A549 (cell line): ENCODE data around the gene TCF4.

Source experiments
- ESRRA ChIP-seq: fragments of 150-350 bp; IDR thresholded peaks from 2 replicates; pipeline ENCODE4 v1.6.1; 2014; ENCODE audit warnings: mild to moderate bottlenecking, low read length, borderline replicate concordance
- GATA3 ChIP-seq: IDR thresholded peaks from 2 replicates; pipeline ENCODE4 v1.6.1; 2012; ENCODE audit warnings: borderline replicate concordance
- MYC ChIP-seq: IDR thresholded peaks from 2 replicates; pipeline ENCODE4 v1.6.1; 2012; ENCODE audit warnings: mild to moderate bottlenecking, inconsistent platforms, low read length, improper control_type of control experiment, borderline replicate concordance
- NFE2L2 ChIP-seq: fragments of 150-350 bp; conservative IDR thresholded peaks from 2 replicates; pipeline ENCODE4 v1.6.1; 2014; ENCODE audit warnings: low read length
- POLR2AphosphoS2 ChIP-seq: conservative IDR thresholded peaks from 2 replicates; pipeline ENCODE4 v1.6.1; 2012; ENCODE audit warnings: low read length, improper control_type of control experiment, inconsistent platforms
- TP53 ChIP-seq: fragments of 250-450 bp; sonication (Bioruptor Pico); IDR thresholded peaks from 2 replicates; pipeline ENCODE4 v1.5.0; 2021; ENCODE audit warnings: mild to moderate bottlenecking, moderate library complexity
- TF ChIP-seq, protein P1 (sequence below): fragments of >200 bp; sonication (Bioruptor Twin); formaldehyde crosslinking; IDR thresholded peaks from 3 replicates; pipeline ENCODE4 v1.5.1; 2016
- TF ChIP-seq, protein P2 (sequence below): fragments of 150-350 bp; IDR thresholded peaks from 2 replicates; pipeline ENCODE4 v1.6.1; 2014; ENCODE audit warnings: low read depth, mild to moderate bottlenecking, low read length
- TF ChIP-seq, protein P3 (sequence below): fragments of 200-600 bp; sonication (generic); IDR thresholded peaks from 2 replicates; pipeline ENCODE4 v1.6.1; 2016; ENCODE audit warnings: antibody characterized with exemption, mild to moderate bottlenecking, moderate library complexity

DNA sequence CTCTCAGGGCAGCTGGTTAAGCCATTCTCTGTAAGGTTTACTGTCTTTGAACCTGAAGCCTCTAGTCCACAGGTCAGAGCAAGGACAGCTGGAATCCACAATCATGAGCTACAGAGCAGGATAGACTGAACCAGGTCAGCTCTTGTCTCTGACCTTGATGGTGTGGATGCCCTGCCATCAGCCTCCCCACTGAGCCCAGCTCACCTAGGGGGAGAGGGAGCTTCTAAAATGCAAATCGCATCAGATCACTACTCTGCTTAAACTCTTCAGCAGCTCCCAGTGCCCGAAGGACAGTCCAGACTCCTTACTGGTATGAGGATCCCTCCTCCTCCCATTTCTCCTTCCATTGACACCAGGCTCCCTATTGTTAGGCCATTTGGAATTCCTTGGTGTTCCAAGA lies 373.5 kb downstream of the TCF4 start:
- TF ChIP-seq TP53 (CRISPR knock-in tag) = no peak
- TF ChIP-seq, protein P1, sequence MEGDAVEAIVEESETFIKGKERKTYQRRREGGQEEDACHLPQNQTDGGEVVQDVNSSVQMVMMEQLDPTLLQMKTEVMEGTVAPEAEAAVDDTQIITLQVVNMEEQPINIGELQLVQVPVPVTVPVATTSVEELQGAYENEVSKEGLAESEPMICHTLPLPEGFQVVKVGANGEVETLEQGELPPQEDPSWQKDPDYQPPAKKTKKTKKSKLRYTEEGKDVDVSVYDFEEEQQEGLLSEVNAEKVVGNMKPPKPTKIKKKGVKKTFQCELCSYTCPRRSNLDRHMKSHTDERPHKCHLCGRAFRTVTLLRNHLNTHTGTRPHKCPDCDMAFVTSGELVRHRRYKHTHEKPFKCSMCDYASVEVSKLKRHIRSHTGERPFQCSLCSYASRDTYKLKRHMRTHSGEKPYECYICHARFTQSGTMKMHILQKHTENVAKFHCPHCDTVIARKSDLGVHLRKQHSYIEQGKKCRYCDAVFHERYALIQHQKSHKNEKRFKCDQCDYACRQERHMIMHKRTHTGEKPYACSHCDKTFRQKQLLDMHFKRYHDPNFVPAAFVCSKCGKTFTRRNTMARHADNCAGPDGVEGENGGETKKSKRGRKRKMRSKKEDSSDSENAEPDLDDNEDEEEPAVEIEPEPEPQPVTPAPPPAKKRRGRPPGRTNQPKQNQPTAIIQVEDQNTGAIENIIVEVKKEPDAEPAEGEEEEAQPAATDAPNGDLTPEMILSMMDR = no peak
- TF ChIP-seq, protein P2, sequence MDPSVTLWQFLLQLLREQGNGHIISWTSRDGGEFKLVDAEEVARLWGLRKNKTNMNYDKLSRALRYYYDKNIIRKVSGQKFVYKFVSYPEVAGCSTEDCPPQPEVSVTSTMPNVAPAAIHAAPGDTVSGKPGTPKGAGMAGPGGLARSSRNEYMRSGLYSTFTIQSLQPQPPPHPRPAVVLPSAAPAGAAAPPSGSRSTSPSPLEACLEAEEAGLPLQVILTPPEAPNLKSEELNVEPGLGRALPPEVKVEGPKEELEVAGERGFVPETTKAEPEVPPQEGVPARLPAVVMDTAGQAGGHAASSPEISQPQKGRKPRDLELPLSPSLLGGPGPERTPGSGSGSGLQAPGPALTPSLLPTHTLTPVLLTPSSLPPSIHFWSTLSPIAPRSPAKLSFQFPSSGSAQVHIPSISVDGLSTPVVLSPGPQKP = no peak
- TF ChIP-seq ESRRA = no peak
- TF ChIP-seq POLR2AphosphoS2 = no peak
- TF ChIP-seq, protein P3, sequence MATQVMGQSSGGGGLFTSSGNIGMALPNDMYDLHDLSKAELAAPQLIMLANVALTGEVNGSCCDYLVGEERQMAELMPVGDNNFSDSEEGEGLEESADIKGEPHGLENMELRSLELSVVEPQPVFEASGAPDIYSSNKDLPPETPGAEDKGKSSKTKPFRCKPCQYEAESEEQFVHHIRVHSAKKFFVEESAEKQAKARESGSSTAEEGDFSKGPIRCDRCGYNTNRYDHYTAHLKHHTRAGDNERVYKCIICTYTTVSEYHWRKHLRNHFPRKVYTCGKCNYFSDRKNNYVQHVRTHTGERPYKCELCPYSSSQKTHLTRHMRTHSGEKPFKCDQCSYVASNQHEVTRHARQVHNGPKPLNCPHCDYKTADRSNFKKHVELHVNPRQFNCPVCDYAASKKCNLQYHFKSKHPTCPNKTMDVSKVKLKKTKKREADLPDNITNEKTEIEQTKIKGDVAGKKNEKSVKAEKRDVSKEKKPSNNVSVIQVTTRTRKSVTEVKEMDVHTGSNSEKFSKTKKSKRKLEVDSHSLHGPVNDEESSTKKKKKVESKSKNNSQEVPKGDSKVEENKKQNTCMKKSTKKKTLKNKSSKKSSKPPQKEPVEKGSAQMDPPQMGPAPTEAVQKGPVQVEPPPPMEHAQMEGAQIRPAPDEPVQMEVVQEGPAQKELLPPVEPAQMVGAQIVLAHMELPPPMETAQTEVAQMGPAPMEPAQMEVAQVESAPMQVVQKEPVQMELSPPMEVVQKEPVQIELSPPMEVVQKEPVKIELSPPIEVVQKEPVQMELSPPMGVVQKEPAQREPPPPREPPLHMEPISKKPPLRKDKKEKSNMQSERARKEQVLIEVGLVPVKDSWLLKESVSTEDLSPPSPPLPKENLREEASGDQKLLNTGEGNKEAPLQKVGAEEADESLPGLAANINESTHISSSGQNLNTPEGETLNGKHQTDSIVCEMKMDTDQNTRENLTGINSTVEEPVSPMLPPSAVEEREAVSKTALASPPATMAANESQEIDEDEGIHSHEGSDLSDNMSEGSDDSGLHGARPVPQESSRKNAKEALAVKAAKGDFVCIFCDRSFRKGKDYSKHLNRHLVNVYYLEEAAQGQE = no peak
- no peak for TF ChIP-seq GATA3
- no peak for TF ChIP-seq MYC
- TF ChIP-seq NFE2L2 = no peak
